GM23248 (cell line): ENCODE results near the gene SH3GL1. TPM values are rescaled to one million over a fixed set of nuclear protein-coding genes. Genes with fewer than 3 reads are reported as not detected.
A peak's percentile ranks its signal among the peaks of the same experiment; 100 is the strongest.

Experiments used
- DNase-seq: peaks from one replicate; pipeline ENCODE4 v3.0.0-alpha.2; 2015
- H2AFZ ChIP-seq: fragments of 200-600 bp; sonication (generic); 2 replicates; pipeline ENCODE4 v1.6.1; 2016; ENCODE audit warnings: antibody characterized with exemption
- H3F3A ChIP-seq: fragments of 200-600 bp; sonication (generic); 2 replicates; pipeline ENCODE4 v1.6.1; 2016; ENCODE audit warnings: mild to moderate bottlenecking, antibody characterized with exemption, mixed run types; ENCODE audit not compliant: insufficient read depth
- H3K27ac ChIP-seq: fragments of 200-600 bp; sonication (generic); 2 replicates; pipeline ENCODE4 v1.5.1; 2016; ENCODE audit warnings: mild to moderate bottlenecking
- H3K27me3 ChIP-seq: fragments of 200-600 bp; sonication (generic); replicated peaks from 2 replicates; pipeline ENCODE4 v1.6.1; 2016; ENCODE audit warnings: mild to moderate bottlenecking; ENCODE audit not compliant: insufficient read depth
- H3K36me3 ChIP-seq: fragments of 200-600 bp; sonication (generic); 2 replicates; pipeline ENCODE4 v1.6.1; 2016; ENCODE audit warnings: low read depth, mild to moderate bottlenecking
- H3K4me1 ChIP-seq: fragments of 200-600 bp; sonication (generic); 2 replicates; pipeline ENCODE4 v1.6.1; 2016; ENCODE audit warnings: mild to moderate bottlenecking; ENCODE audit not compliant: insufficient read depth
- H3K4me2 ChIP-seq: fragments of 200-600 bp; sonication (generic); one replicate; pipeline ENCODE4 v1.6.1; 2016; ENCODE audit warnings: mild to moderate bottlenecking; ENCODE audit not compliant: unreplicated experiment
- H3K4me3 ChIP-seq: fragments of 200-600 bp; sonication (generic); 2 replicates; pipeline ENCODE4 v1.5.1; 2016; ENCODE audit warnings: mild to moderate bottlenecking
- H3K79me2 ChIP-seq: fragments of 200-600 bp; sonication (generic); 2 replicates; pipeline ENCODE4 v1.6.1; 2016; ENCODE audit warnings: mild to moderate bottlenecking; ENCODE audit not compliant: insufficient read depth
- H3K9ac ChIP-seq: fragments of 200-600 bp; sonication (generic); 2 replicates; pipeline ENCODE4 v1.6.1; 2016; ENCODE audit warnings: mild to moderate bottlenecking
- H3K9me2 ChIP-seq: fragments of 200-600 bp; sonication (generic); 2 replicates; pipeline ENCODE4 v1.6.1; 2016; ENCODE audit warnings: mixed run types, mild to moderate bottlenecking, moderate library complexity; ENCODE audit not compliant: insufficient read depth
- H3K9me3 ChIP-seq: fragments of 200-600 bp; sonication (generic); one replicate; pipeline ENCODE4 v1.6.1; 2017; ENCODE audit warnings: low read depth
- H4K20me1 ChIP-seq: fragments of 200-600 bp; sonication (generic); 2 replicates; pipeline ENCODE4 v1.6.0; 2016; ENCODE audit not compliant: insufficient read depth
- EZH2 ChIP-seq: fragments of 200-600 bp; sonication (generic); IDR thresholded peaks from 2 replicates; pipeline ENCODE4 v1.6.1; 2018; ENCODE audit warnings: antibody characterized with exemption, mild to moderate bottlenecking; ENCODE audit not compliant: insufficient read depth, poor library complexity, severe bottlenecking
- EZH2phosphoT487 ChIP-seq: fragments of 200-600 bp; sonication (generic); IDR thresholded peaks from 2 replicates; pipeline ENCODE4 v1.6.1; 2018; ENCODE audit warnings: antibody characterized with exemption, moderate library complexity, mild to moderate bottlenecking, low read depth; ENCODE audit not compliant: insufficient read depth
- WGBS, 2 experiments: methylation state at CpG; one replicate each; pipeline ENCODE4 v1.1.6; 2015 to 2017; ENCODE audit warnings: low lambda C conversion rate in 2 of 2, low coverage in 1 of 2; ENCODE audit errors: missing lambda C conversion rate in 2 of 2; 5-methylcytosine and 5-hydroxymethylcytosine counted together
- in situ Hi-C: fragments of 300-500 bp; cut with MboI; formaldehyde crosslinking; loops from 2 replicates; pipeline ENCODE4 v1.15.0; 2020
- polyA plus RNA-seq: library from polyadenylated mRNA; unstranded; fragments of >200 nt; fragmentation: Nextera tagmentation; extraction: Ambion mirVana; gene quantifications from 2 replicates; pipeline ENCODE4 v1.2.1, GENCODE V29; 2016
- total RNA-seq: library from RNA; depleted of rRNA; stranded (reverse); fragments of >200 nt; shearing (Covaris generic); gene quantifications from 2 replicates; pipeline ENCODE4 v1.2.3, GENCODE V29; 2014

Gene SH3GL1
- total and polyA plus RNA-seq, 2 experiments from 2014 or later, result 141 to 151 TPM

DNA sequence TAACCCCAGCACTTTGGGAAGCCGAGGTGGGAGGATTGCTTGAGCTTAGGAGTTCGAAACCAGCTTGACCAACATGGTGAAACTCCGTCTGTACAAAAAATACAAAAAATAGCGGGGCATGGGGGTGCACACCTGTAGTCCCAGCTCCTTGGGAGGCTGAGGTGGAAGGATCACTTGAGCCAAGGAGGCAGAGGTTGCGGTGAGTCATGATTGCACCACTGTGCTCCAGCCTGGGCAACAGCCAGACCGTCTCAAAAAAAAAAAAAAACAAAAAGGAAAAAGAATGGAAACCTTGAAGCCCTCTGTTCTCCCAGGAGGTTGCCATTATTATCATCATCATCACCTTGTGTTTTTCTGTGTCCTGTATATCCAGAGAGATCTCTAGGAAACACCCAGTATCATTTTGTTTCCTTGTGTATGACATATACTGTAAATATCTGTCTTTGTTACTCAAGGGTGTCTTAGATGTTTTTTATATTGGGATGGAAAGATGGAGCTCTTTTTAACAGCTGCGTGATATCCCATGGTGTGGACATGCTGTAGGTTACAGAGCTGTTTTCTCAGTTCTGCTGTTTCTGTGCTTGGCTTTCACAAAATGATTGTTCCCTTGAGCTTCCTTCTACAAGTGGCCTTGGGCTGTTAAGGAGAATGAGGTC, 13.9 kb upstream of the SH3GL1 start:
- Histone ChIP-seq H3K9ac (peak overlapping the region; percentile 36; the same call in 1 of the 2 replicates), H3K4me2 (peak overlapping the region; percentile 9), H4K20me1 (no peaks in the 10 kb centered on the region), H3F3A (peaks cover 12% of the 10 kb centered on the region; the same call in 1 of the 2 replicates), H3K9me2 (no peaks in the 10 kb centered on the region), H3K4me3 (no peak overlapping the region), H2AFZ (peak overlapping the region; percentile 22; the same call in 1 of the 2 replicates), H3K9me3 (no peaks in the 10 kb centered on the region), H3K27ac (peak overlapping the region; percentile 43; the same call in 1 of the 2 replicates), H3K36me3 (peaks cover 7% of the 10 kb centered on the region; the same call in 1 of the 2 replicates), H3K27me3 (no peaks in the 10 kb centered on the region), H3K4me1 (peaks cover 11% of the 10 kb centered on the region), H3K79me2 (peaks cover 17% of the 10 kb centered on the region)
- in situ Hi-C loops, result no loop called here
- peak; percentile 63 for DNase-seq
- TF ChIP-seq EZH2 (no peak), EZH2phosphoT487 (no peak)
- WGBS, 2 experiments, result 87 to 88% methylated on average over 6 to 7 of the region's 7 CpGs

DNA sequence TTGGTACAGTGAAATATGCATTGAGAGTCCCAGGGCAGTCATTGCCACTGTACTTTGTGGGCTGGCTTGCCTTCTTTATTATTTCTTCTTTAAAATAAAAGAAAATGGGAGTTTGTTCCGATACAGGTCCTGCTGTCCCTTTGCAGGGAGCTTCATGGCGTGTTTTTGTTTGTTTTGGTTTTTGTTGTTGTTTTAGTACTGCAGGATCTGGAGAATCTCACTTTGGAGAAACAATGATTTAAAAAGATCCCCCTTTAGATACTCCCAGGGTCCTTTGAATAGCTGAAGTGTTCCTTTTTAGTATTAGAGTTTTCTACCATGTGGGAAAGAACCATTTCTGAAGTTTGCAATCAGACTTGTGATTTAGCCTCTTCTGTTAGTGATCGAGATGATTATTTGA, 13.2 kb upstream of the SH3GL1 start:
- Histone ChIP-seq H3K36me3 (peaks cover 7% of the 10 kb centered on the region; the same call in 1 of the 2 replicates), H3K9me3 (no peaks in the 10 kb centered on the region), H3F3A (peaks cover 12% of the 10 kb centered on the region; the same call in 1 of the 2 replicates), H3K27ac (no peak overlapping the region), H2AFZ (no peak overlapping the region), H3K79me2 (peaks cover 17% of the 10 kb centered on the region), H3K4me1 (peaks cover 11% of the 10 kb centered on the region), H3K4me3 (no peak overlapping the region), H3K4me2 (no peak overlapping the region), H4K20me1 (no peaks in the 10 kb centered on the region), H3K9me2 (no peaks in the 10 kb centered on the region), H3K27me3 (no peaks in the 10 kb centered on the region), H3K9ac (no peak overlapping the region)
- in situ Hi-C loops, result no loop called here
- 97 to 99% methylated on average over 3 of the region's 3 CpGs for WGBS, 2 experiments
- TF ChIP-seq EZH2 (no peak), EZH2phosphoT487 (no peak)
- DNase-seq, result no peak

DNA sequence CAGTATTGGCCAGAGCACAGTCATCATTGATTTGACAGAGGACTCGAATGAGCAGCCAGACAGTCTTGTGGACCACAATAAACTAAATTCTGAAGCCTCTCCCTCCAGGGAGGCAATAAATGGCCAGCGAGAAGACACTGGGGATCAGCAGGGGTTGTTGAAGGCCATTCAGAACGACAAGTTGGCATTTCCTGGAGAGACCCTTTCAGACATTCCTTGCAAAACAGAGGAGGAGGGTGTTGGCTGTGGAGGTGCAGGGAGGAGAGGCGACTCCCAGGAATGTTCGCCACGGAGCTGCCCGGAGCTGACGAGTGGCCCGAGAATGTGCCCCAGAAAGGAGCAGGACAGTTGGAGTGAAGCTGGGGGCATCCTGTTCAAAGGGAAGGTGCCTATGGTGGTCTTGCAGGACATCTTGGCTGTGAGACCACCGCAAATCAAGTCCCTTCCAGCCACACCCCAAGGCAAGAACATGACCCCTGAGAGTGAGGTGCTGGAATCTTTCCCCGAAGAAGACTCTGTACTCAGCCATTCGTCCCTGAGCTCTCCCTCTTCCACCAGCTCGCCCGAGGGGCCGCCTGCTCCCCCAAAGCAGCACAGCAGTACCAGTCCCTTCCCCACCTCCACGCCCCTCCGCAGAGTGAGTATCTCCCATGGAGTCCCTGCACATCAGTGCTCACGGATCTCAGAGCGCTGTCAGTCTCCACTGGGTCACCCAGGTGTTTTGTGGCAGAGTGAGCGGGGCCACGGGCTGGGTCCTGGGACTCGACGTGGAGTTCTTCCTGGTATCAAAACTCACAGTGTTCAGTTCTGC, 9.0 kb upstream of the SH3GL1 start:
- Histone ChIP-seq H3K9me3 (no peaks in the 10 kb centered on the region), H3K36me3 (peaks cover 7% of the 10 kb centered on the region; the same call in 1 of the 2 replicates), H3K4me1 (peaks cover 2% of the 10 kb centered on the region; the same call in 1 of the 2 replicates), H3K4me2 (no peak overlapping the region), H3K27me3 (no peaks in the 10 kb centered on the region), H3K79me2 (peaks cover 34% of the 10 kb centered on the region), H2AFZ (no peak overlapping the region), H3F3A (peaks cover 2% of the 10 kb centered on the region; the same call in 1 of the 2 replicates), H3K4me3 (no peak overlapping the region), H3K27ac (no peak overlapping the region), H3K9ac (no peak overlapping the region), H3K9me2 (no peaks in the 10 kb centered on the region), H4K20me1 (no peaks in the 10 kb centered on the region)
- 91 to 92% methylated on average over 23 of the region's 23 CpGs for WGBS, 2 experiments
- in situ Hi-C loops, result no loop called here
- TF ChIP-seq EZH2, result no peak
- TF ChIP-seq EZH2phosphoT487, result no peak
- no peak for DNase-seq

DNA sequence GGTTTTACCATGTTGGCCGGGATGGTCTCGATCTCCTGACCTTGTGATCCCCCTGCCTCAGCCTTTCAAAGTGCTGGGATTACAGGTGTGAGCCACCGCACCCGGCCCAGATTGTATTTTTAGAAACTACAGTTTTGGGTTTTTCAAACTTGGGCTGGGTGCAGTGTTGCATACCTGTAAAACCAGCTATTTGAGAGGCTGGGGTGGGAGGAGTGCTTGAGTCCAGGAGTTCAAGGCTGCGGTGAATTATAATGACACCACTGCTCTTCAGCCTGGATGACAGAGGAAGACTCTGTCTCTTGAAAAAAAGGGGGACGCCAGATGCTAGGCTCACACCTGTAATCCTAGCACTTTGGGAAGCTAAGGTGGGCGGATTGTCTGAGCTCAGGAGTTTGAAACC, 6.3 kb upstream of the SH3GL1 start:
- WGBS, 2 experiments, result 90 to 91% methylated on average over 7 of the region's 7 CpGs
- TF ChIP-seq EZH2phosphoT487, result no peak
- TF ChIP-seq EZH2, result no peak
- peaks cover 51% of the 10 kb centered on the region for H3K79me2 ChIP-seq

More for the DNA sequence above, 6.3 kb upstream of the SH3GL1 start:
- no peak overlapping the region for H2AFZ ChIP-seq
- no peak overlapping the region for H3K9ac ChIP-seq
- no peak overlapping the region for H3K27ac ChIP-seq
- H3K4me1 ChIP-seq, result peaks cover 17% of the 10 kb centered on the region
- no peaks in the 10 kb centered on the region for H4K20me1 ChIP-seq
- H3K27me3 ChIP-seq, result no peaks in the 10 kb centered on the region
- H3F3A ChIP-seq, result peaks cover 5% of the 10 kb centered on the region
- in situ Hi-C loops, result no loop called here
- DNase-seq, result no peak
- no peak overlapping the region for H3K4me2 ChIP-seq
- H3K9me2 ChIP-seq, result no peaks in the 10 kb centered on the region
- no peaks in the 10 kb centered on the region for H3K9me3 ChIP-seq
- H3K36me3 ChIP-seq, result no peaks in the 10 kb centered on the region
- H3K4me3 ChIP-seq, result no peak overlapping the region
